HEK293 (cell line): Measurements from ENCODE around the gene CNGA2.

Experiments
- CTCF ChIP-seq: fragments of 450-650 bp; formaldehyde crosslinking; IDR thresholded peaks from 2 replicates; pipeline ENCODE4 v1.5.1; 2016; ENCODE audit warnings: missing biosample characterization, missing genetic modification characterization
- PBX3 ChIP-seq: sonication (generic); formaldehyde crosslinking; IDR thresholded peaks from 2 replicates; pipeline ENCODE4 v1.8.1; 2022; ENCODE audit warnings: mild to moderate bottlenecking, moderate library complexity, missing genetic modification reagents
- SALL2 ChIP-seq: fragments of 450-650 bp; formaldehyde crosslinking; IDR thresholded peaks from 2 replicates; pipeline ENCODE4 v1.5.0; 2017; ENCODE audit warnings: missing biosample characterization, mild to moderate bottlenecking, missing genetic modification characterization, borderline replicate concordance
- ZNF155 ChIP-seq: fragments of 450-650 bp; formaldehyde crosslinking; IDR thresholded peaks from 2 replicates; pipeline ENCODE4 v1.5.1; 2016; ENCODE audit warnings: missing biosample characterization, missing genetic modification characterization
- ZNF624 ChIP-seq: fragments of 450-650 bp; formaldehyde crosslinking; IDR thresholded peaks from 2 replicates; pipeline ENCODE4 v1.5.1; 2017; ENCODE audit warnings: missing biosample characterization, missing genetic modification characterization
- ZNF629 ChIP-seq: fragments of 450-650 bp; formaldehyde crosslinking; IDR thresholded peaks from 2 replicates; pipeline ENCODE4 v1.5.1; 2017; ENCODE audit warnings: missing biosample characterization, missing genetic modification characterization

DNA sequence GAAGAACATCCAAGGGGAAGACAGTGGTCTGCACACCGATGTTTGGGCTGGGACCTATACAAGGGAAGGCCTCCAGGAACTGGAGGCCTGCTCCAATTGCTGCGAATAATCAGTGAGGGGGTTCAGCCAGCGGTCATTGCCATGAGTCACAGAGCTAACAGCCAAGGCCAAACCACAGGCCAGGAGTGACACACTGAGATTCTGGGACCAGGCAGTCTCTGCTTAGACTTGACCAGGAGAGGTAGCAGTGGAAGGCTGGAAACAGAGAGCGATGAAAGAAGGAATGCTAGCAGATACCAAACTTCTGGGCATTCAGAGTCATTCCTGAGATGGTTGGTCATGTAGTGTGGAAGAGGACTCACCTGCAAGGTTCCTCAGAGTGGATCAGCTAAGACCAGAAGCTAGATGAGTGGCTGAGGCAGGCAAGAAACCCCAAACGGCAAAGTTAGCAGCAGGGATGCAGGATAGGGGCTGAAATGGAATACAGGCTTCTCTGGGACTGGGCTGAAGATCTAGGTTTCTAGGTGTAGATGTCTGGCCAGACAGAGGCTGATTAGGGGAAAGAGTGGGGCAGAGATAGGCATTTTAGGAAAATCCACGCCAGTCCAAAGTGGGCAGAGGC lies 54.7 kb downstream of the CNGA2 start:
- TF ChIP-seq CTCF (tag by site-specific recombination) (no peak), PBX3 (no peak), ZNF155 (tag by site-specific recombination) (no peak), SALL2 (tag by site-specific recombination) (no peak), ZNF629 (no peak), ZNF624 (tag by site-specific recombination) (no peak)
